HG03457 (cell line): ENCODE data around the gene TTC33.
"Not testable (repeated sequence)": the region's sequence is repeated elsewhere in the genome, so short reads cannot be mapped to it uniquely, and the experiment has no call there.

Source experiments
- ATAC-seq: cut with Tn5 transposase; IDR thresholded peaks from one replicate; pipeline ENCODE4 v1.9.1; 2021; ENCODE audit warnings: moderate number of reproducible peaks; ENCODE audit not compliant: unreplicated experiment

Gene TTC33, protein sequence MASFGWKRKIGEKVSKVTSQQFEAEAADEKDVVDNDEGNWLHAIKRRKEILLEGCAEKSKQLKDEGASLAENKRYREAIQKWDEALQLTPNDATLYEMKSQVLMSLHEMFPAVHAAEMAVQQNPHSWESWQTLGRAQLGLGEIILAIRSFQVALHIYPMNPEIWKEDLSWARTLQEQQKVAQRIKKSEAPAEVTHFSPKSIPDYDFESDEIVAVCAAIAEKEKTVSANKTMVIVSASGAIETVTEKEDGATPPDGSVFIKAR

DNA sequence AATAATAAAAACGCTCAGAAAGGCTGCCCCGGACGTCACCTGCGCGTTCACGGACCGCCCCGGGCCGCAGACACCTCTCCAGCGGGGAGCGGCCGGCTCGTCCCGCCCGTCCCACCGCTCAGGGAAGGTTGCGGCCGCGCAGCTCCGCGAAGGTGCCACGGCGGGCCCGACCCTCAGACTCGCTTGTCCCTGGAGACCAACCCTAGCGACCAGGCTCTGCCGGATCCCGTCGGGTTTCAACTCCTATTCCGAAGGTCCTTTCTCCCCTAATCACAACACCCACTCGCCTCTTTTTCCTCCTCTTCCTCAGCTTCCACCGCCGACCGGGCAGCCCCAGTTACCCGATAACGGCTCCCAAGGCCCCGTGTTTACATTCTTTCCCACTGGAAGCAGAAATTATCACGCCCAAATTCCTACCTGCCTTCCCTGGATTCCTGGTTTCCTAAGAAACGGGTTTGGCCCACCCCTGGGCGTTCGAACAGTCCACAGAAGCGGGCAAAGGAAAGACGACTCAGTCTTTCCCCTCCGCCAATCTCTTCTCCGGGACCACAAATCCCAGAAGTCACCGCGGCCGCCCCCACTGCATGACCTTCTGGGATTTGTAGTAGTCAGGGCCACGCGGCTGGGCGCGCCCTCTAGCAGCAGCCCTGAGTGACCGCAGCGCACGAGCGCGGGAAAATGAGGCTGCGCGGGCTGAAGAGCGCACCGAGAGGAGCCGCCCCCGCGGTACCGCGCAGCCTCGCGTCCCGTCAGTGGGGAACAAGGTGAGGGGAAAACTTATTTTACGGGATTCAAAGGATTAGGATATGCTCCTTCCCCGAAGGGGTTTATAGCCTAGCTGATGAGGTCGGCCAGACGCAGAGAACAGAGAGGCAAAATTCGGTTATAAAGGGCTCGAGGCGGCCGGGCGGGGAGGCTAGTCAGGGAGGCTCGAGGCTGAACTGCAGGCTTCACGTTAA lies at the start of gene TTC33:
TTC33 (minus strand) TSS at position 555 of the 959 bp plus-strand sequence. CDS start 8,943 bp downstream, outside the sequence.
- peak; percentile 84 for ATAC-seq

DNA sequence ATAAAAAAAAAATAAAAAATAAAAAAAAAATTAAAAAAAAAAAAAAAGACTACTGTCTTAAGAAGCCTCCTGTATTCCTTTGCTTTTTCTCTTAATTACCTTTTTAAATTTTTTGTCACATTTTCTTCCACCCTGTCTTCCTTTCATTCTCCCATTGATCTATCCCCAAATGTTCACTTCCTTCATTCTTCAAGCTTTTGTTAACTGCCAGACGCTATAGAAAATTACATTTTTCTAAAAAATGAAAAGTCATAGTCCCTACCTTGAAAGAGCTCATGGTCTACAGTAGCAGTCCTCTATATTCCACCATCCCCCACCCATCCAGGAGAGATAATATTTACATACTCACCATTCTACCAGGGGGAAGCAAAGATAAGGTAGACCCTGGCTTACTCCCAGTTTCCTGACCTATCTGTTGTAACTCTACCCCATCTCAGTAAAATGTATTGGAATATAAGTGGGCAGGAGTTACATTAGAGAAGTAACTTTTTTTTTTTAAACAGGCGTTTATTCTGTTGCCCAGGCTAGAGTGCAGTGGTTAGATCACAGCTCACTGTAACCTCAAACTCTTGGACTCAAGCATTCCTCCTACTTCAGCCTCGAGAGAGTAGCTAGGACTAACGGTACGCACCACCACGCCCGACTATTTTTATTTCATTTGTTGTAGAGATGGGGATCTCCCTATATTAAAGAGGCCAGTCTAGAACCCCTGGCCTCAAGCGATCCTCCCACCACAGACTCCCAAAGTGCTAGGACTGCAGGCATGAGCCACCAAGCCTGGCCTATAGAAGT lies 46.2 kb upstream of the TTC33 start:
- no peak for ATAC-seq

DNA sequence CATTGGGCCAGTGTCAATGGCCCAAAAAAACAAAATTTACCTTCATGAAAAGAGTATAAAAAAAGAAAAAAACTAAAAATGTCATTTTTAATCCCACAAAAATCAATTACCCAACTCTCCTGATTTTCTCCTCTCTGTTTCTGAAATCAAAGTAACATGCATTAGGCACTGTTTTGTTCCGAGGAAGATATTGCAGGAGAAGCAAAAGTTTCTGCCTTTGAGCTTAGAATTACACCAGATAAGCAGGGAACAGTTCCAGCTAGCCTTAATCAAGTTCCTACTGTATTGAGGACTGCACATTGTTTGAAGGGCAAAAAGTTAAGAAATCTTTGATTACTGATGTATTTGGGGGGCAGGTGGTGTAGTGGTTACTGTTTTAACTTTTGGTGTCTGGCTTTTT lies 43.5 kb upstream of the TTC33 start:
- no peak for ATAC-seq

DNA sequence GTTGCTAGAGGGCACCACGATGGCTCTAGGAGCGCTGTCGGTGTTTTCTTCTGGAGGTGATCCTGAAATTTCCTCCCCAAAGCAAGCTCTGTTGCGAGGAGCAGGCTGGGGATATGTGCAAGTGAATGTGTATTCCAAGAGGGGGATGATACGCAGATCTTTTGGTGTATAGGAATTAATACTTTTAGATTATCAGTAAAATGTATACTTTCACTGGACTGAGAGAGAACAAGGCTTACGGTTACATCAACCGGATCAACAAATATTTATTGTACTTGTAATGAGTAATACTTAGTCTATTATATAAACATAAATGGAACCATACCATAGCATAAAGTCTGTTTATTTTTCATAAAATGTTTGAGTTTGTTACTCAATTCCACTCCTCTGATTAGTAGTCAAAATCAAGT lies 43.0 kb upstream of the TTC33 start:
- ATAC-seq: no peak

DNA sequence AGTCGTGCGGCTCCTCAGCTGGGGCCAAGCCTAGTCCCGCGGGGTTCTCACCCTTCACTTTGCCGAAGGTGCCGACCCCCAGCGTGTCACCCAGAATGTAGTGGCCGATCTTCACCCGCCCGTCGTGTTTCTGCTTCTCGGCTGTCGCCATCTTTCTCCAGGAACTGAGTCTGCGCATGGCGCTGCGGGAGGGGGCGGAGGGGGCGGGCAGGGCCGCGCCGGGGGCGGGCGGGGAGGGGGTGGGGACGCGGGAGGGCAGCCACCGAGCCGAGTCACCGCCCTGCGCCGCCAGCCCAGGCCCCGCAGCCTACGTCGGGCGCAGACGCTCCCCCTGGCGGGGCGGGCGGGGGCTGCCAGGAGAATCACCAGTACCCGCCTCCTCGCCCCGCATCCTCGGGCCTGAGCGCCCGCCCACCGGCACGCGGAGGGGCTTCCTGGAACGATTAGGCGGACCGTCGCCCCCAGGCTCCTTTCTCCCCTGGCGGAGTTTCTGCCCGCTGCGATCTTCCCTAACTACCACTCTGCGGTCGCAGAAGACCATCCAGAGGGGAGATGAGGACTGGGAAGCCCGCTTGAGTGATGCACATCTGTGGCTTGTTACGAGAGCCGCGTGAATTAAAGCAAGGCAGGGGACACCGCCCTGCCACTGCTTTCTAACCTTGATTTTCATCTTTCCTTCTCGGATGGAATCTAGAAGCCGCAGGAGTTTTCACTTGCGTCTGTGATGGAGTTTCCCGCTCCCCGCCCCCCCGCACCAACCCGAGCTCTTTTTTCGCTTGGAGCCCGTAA lies 42.4 kb upstream of the TTC33 start, which contains the start of gene PRKAA1:
PRKAA1 (minus strand) TSS at position 363 of the 789 bp plus-strand sequence; CDS start at position 178, 185 bp downstream.
- ATAC-seq: peak; percentile 95

DNA sequence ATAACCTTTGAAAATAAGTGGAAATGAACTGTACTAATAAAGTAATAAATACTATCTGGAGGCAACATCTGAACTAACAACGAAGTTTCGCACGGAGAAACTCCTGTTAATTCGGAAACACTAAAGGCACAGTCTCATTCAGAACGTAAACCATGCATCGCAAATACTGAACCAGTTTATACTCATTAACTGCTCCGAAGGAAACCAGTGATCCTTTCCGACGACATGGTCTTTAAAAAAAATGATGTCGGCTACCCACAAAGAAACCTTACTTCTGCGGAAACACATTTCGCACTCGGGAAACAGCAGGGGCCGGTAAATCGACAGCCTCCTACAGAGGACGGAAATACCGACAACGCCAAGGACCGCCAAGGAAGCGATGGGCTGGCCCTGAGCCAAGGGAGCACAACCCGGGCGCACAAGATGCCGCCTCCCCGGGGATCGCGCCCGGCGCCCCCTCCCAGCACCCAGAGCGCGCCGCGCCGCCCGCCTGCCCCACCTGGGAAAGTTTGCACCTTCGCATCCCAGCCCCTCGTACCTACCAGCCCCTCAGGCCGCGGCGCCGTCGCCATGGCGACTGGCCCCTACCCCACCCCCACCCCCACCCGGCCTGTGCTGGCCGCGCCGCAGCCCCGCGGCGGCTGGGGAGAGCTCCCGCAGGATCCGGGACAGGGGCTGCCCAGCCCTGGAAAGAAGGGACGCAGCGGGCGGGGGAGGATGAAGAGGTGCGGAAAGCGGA lies 41.7 kb upstream of the TTC33 start:
- ATAC-seq: peak; percentile 38

DNA sequence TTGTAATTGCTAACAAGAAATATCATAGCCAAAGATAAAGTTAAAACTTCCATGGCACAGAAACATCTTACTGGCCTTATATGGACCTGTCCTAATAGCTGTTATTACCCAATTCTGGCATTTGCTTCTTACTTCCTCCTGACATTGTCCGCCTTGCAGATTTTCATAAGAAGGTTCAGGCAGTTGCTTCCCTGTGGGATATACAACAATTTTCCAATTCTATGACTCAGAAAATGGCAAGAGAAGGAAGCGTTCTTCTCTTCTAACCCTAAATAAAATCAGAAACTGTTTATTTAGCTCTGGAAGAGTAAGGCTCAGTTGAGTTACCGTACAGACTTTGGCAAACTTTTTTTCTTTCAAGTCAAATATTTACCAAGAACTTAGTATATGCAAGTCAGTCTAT lies 40.7 kb upstream of the TTC33 start:
- ATAC-seq: no peak

DNA sequence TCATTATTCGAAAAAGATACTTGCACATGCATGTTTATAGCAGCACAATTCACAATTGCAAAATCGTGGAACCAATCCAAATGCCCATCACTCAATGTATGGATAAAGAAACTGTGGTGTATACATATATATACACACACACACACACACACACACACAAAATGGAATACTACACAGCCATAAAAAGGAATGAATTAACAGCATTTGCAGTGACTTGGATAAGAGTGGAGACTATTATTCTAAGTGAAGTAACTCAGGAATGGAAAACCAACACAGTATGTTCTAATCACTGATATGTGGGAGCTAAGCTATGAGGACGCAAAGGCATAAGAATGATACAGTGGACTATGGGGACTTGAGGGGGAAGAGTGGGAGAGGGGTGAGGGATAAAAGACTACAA lies 39.1 kb upstream of the TTC33 start:
- ATAC-seq: not testable (repeated sequence)

DNA sequence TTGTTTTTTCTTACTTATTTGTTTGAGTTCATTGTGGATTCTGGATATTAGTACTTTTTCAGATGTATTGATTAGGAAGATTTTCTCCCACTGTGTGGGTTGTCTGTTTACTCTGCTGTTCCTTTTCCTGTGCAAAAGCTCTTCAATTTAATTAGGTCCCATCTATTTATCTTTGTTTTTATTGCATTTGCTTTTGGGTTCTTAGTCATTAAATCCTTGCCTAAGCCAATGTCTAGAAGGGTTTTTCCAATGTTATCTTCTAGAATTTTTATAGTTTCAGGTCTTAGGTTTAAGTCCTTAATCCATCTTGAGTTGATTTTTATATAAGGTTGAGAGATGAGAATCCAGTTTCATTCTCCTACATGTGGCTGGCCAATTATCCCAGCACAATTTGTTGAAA lies 38.6 kb upstream of the TTC33 start:
- not testable (repeated sequence) for ATAC-seq

DNA sequence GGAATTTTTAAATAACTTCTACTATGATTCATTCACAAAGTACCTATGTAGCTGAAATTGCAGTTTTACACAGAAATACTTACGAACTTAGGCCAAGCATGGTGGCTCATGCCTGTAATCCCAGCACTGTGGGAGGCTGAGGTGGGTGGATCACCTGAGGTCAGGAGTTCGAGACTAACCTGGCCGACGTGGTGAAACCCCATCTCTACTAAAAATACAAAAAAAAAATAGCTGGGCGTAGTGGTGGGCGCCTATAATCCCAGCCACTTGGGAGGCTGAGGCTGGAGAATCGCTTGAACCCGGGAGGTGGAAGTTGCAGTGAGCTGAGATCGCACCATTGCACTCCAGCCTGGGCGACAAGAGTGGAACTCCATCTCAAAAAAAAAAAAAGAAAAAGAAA lies 36.9 kb upstream of the TTC33 start:
- not testable (repeated sequence) for ATAC-seq

DNA sequence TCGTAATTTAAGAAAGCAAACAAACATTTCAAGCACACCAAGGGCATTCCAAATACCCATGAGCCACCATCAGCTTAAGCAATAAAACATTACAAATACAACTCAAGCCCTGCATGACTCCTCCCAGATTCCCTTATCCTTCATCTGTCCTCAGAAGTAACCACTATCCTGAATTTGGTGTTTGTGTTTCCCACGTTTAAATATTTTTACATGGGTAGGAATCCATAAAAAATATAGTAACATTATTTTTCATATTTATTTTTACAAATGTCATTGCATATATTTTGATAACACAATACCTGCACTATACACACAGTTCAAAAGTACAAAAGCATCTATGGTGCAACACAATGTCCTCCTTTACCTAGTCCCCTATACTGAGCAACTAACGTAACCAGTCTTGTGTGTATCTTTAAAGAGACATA lies 36.0 kb upstream of the TTC33 start:
- ATAC-seq: no peak

DNA sequence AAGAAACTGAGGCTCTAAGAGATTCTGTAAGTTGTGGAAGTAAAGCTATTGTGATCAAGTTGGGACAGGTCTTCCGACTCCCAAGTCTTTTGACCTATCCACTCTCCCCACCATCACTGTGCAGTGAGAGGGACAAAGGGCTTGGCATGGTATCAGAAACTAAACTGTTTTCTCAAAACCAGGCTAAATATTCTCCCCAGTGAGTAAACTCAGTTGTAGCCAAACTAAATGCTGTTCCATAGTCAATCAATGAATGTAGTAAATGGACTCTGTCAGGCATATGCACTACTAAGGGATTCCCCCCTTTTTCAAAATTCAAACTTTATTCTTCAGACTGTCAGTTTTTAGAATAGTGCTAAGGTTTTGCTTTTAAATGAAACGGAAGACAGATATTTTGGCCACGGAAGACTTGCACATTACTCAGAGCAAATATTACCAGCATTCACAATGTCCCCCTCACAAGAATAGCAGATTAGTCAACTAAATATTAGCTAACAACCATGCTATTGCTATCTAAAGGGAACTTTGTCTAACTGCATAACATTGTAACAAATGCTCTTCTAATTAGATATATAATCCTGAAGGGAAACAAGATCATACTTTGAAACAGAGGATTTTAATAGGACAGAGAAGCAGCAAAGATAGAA lies 35.3 kb upstream of the TTC33 start:
- ATAC-seq: no peak

DNA sequence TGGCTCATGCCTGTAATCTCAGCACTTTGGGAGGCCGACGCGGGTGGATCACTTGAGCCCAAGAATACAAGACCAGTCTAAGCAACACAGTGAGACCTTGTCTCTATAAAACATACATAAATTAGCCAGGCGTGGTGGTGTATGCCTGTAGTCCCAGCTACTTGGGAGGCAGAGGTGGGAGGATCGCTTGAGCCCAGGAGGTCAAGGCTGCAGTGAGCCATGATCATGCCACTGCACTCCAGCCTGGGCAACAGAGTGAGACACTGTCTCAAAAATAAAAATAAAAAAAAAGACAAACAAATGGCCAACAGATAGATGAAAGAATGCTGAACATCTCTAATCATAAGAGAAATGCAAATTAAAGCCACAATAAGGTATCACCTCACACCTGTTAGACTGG lies 33.2 kb upstream of the TTC33 start:
- ATAC-seq: not testable (repeated sequence)

DNA sequence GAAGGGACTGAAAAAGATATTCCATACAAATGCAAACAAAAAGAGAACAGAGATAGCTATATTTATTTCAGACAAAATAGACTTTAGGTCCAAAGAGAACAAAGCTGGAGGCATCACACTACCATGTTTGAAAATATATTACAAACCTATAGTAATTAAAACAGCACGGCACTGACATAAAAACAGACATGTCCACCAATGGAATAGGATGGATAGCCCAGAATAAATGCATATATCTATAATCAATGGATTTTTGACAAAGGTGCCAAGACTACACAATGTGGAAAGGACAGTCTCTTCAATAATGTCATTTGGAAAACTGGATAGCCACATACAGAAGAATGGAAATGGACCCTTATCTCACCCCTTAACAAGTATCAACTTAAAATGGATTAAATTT lies 32.2 kb upstream of the TTC33 start:
- ATAC-seq: no peak

DNA sequence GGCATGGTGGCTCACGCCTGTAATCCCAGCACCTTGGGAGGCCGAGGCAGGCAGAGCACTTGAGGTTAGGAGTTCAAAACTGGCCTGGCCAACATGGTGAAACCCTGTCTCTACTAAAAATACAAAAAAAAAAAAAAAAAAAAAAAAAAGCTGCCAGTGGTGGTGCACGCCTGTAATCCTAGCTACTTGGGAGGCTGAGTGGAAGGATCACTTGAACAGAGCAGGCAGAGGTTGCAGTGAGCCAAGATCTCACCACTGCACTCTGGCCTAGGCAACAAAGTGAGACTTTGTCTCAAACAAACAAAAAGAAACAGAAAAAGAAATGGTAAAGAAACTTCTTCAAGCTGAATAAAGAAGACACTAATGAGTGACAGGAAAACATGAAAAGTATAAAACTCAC lies 30.9 kb upstream of the TTC33 start:
- not testable (repeated sequence) for ATAC-seq

DNA sequence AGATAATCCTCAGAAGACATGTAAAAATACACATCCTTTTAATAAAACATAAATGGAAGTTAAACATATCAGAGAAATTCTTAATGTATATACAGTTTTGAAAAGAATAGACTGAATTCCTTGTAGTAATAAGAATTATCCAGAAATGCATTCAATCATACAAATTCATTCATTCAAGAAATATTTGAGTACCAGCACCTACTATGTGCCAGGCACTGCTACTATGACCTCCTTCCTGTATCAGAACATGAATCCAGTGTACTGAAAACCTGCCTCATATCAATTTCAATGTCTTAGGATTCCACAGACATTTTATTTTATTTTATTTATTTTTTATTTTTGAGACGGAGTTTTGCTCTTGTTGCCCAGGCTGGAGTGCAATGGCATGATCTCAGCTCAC lies 29.2 kb upstream of the TTC33 start:
- ATAC-seq: no peak

DNA sequence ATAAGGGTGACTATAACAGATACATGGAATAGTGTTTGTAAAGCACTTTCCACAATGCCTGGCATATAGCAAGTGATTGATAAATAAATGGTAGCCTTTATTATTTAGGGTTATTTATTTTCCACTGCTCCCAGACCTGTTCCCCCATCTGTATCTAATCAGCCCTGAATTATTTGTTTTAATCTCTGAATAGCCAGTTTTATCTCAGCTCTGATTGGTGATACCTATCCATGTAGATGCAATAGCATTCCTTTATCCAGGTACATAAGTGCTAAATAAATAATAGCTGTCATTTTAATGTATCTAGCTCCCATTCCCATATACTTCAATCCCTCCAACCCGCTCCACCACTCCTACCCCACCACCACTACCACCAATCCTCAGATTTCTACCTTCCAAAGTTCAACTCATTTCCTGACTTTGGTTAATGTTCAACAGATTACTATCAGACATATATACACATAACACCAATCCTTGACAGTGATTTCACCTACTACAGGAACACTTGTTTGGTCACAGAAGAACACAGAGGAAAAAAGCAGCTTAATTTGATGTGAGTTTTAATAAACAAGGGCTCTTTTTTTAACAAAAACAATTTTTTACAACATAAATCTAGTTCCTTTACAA lies 28.4 kb upstream of the TTC33 start:
- no peak for ATAC-seq

DNA sequence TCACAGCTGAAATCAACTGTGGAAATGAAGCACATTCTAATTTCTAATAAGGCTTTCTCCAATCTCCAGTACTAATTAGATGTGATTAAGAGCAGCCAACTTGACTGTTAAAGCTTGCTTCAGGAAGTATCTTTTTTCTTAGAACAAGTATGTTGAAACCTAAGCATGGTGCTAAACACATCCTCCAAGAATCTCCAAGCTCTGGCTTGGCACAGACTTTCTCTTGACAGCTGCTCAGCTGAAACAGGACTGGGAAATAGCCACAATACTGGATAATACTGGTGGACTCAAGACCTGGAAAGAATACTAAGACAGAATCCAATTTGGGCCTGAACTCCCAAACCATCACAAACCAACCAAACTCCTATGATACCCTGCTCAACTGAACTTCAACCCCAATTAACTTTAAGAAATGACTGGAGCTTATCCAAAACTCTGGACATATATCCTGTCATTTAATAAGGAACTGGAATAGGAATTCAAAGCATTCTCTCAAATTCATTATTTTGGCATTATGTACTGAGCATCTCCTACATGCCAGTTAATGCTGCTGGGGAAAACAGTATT lies 26.2 kb upstream of the TTC33 start:
- no peak for ATAC-seq
